H1 (cell line): Measurements from ENCODE around the gene CHAT. TPM values are rescaled to one million over a fixed set of nuclear protein-coding genes. Genes with fewer than 3 reads are reported as not detected.

ENCODE experiments used
- CTCF ChIA-PET: fragments of 300-600 bp; sonication (Branson Sonifier 250); formaldehyde crosslinking; loops from one replicate; lab custom pipeline; 2021; ENCODE audit not compliant: partially characterized antibody; lab: Charles Lee
- POLR2A ChIA-PET: fragments of 300-600 bp; sonication (Branson Sonifier 250); formaldehyde crosslinking; loops from one replicate; lab custom pipeline; 2021; ENCODE audit warnings: inconsistent platforms; ENCODE audit not compliant: partially characterized antibody; lab: Charles Lee
- DNase-seq, 2 experiments: peaks; one replicate each; pipeline versions ENCODE4 v3.0.0 to v3.0.0-alpha.2; 2010 to 2022; ENCODE audit warnings: low spot score in 2 of 2, low read depth in 1 of 2, mixed read lengths in 1 of 2
- FAIRE-seq: peaks from 2 replicates; lab custom pipeline; 2011; peaks lifted over from hg19 to GRCh38; lab: Jason Lieb, UNC
- H2AFZ ChIP-seq: 2 replicates; pipeline ENCODE4 v1.8.1; 2012; ENCODE audit warnings: low read length, inconsistent platforms
- H2AK5ac ChIP-seq: 2 replicates; pipeline ENCODE4 v1.6.1; 2013; ENCODE audit warnings: low read depth, low read length
- H2BK120ac ChIP-seq: replicated peaks from 2 replicates; pipeline ENCODE3; 2013; ENCODE audit warnings: low read depth, low read length, inconsistent platforms
- H2BK12ac ChIP-seq: 2 replicates; pipeline ENCODE4 v1.6.1; 2013; ENCODE audit warnings: low read depth, low read length
- H2BK15ac ChIP-seq: 2 replicates; pipeline ENCODE4 v1.6.1; 2013; ENCODE audit warnings: low read length
- H2BK20ac ChIP-seq: 2 replicates; pipeline ENCODE4 v1.6.1; 2013; ENCODE audit warnings: low read length
- H2BK5ac ChIP-seq: 2 replicates; pipeline ENCODE4 v1.6.1; 2013; ENCODE audit warnings: low read depth, low read length
- H3K14ac ChIP-seq: 2 replicates; pipeline ENCODE4 v1.6.1; 2013; ENCODE audit warnings: inconsistent platforms; ENCODE audit not compliant: insufficient read length
- H3K18ac ChIP-seq: 2 replicates; pipeline ENCODE4 v1.6.1; 2013; ENCODE audit warnings: low read length; ENCODE audit errors: extremely low read depth
- H3K23ac ChIP-seq: 2 replicates; pipeline ENCODE4 v1.6.1; 2013; ENCODE audit warnings: inconsistent platforms; ENCODE audit not compliant: insufficient read length
- H3K23me2 ChIP-seq: 2 replicates; pipeline ENCODE4 v1.6.1; 2013; ENCODE audit warnings: low read depth, low read length
- H3K27ac ChIP-seq: 2 replicates; pipeline ENCODE4 v1.6.1; 2011; ENCODE audit warnings: low read depth, low read length, inconsistent platforms
- H3K27me3 ChIP-seq, 4 experiments: replicated peaks in 1 of 4; 1 replicate in 1 of 4; 2 replicates in 3 of 4; pipeline versions ENCODE4 v1.6.1 to v1.8.1; 2011 to 2013; ENCODE audit warnings: low read length in 3 of 4, mild to moderate bottlenecking in 3 of 4, inconsistent platforms in 2 of 4, mixed read lengths in 2 of 4, moderate library complexity in 1 of 4; ENCODE audit not compliant: control insufficient read depth in 3 of 4, insufficient read depth in 3 of 4; ENCODE audit errors: extremely low read depth in 1 of 4
- H3K36me3 ChIP-seq, 4 experiments: 2 replicates each; pipeline versions ENCODE4 v1.6.1 to v1.8.1; 2011 to 2013; ENCODE audit warnings: mild to moderate bottlenecking in 4 of 4, low read length in 3 of 4, moderate library complexity in 2 of 4, control low read depth in 1 of 4, inconsistent platforms in 1 of 4; ENCODE audit not compliant: insufficient read depth in 4 of 4, control insufficient read depth in 2 of 4
- H3K4ac ChIP-seq: replicated peaks from 2 replicates; pipeline ENCODE3; 2013; ENCODE audit warnings: low read length, low read depth, mixed read lengths, inconsistent platforms; ENCODE audit not compliant: insufficient read length
- H3K4me1 ChIP-seq, 4 experiments: replicated peaks in 1 of 4; 1 replicate in 1 of 4; 2 replicates in 3 of 4; pipeline versions ENCODE4 v1.6.1 to v1.8.1; 2011 to 2013; ENCODE audit warnings: low read length in 3 of 4, inconsistent platforms in 2 of 4, mixed read lengths in 1 of 4; ENCODE audit not compliant: insufficient read depth in 4 of 4, control insufficient read depth in 3 of 4
- H3K4me2 ChIP-seq, 2 experiments: 2 replicates each; pipeline versions ENCODE4 v1.6.1 to v1.8.1; 2011 to 2013; ENCODE audit warnings: low read depth in 2 of 2, low read length in 2 of 2, control low read depth in 1 of 2, inconsistent platforms in 1 of 2, mild to moderate bottlenecking in 1 of 2; ENCODE audit not compliant: insufficient read depth in 1 of 2
- H3K4me3 ChIP-seq, 4 experiments: fragments of 200-600, 300-600 bp in 1 of 4; sonication (generic), shearing (Covaris generic), sonication (Bioruptor Twin) in 1 of 4; 2 replicates each; pipeline versions ENCODE4 v1.5.1 to v1.8.1; 2011 to 2016; ENCODE audit warnings: low read length in 4 of 4, low read depth in 3 of 4, control low read depth in 2 of 4, inconsistent platforms in 2 of 4, mild to moderate bottlenecking in 2 of 4, mixed read lengths in 1 of 4, moderate library complexity in 1 of 4; ENCODE audit not compliant: insufficient read depth in 2 of 4; ENCODE audit errors: extremely low read depth in 1 of 4
- H3K56ac ChIP-seq: replicated peaks from 2 replicates; pipeline ENCODE3; 2013; ENCODE audit warnings: low read depth, mild to moderate bottlenecking, mixed read lengths, low read length, inconsistent platforms; ENCODE audit not compliant: insufficient read length
- H3K79me1 ChIP-seq: 2 replicates; pipeline ENCODE4 v1.6.1; 2013; ENCODE audit warnings: low read depth, low read length, control low read depth
- H3K79me2 ChIP-seq, 2 experiments: 2 replicates each; pipeline versions ENCODE4 v1.6.1 to v1.8.1; 2012 to 2013; ENCODE audit warnings: low read length in 2 of 2, mild to moderate bottlenecking in 2 of 2, inconsistent platforms in 1 of 2; ENCODE audit not compliant: insufficient read depth in 2 of 2, control insufficient read depth in 1 of 2
- H3K9ac ChIP-seq, 4 experiments: replicated peaks in 1 of 4; 1 replicate in 1 of 4; 2 replicates in 3 of 4; pipeline versions ENCODE4 v1.6.1 to v1.8.1; 2011 to 2013; ENCODE audit warnings: low read depth in 3 of 4, low read length in 3 of 4, control low read depth in 2 of 4, mild to moderate bottlenecking in 2 of 4, moderate library complexity in 2 of 4, inconsistent platforms in 1 of 4; ENCODE audit errors: extremely low read depth in 1 of 4
- H3K9me3 ChIP-seq, 2 experiments: 2 replicates each; pipeline versions ENCODE4 v1.6.1 to v1.8.1; 2012 to 2013; ENCODE audit warnings: mild to moderate bottlenecking in 2 of 2, moderate library complexity in 2 of 2, control low read depth in 1 of 2, inconsistent platforms in 1 of 2, low read depth in 1 of 2, low read length in 1 of 2, mixed read lengths in 1 of 2; ENCODE audit not compliant: insufficient read depth in 2 of 2
- H4K20me1 ChIP-seq, 2 experiments: replicated peaks in 1 of 2; 2 replicates each; pipeline versions ENCODE3 to v1.8.1; 2011 to 2013; ENCODE audit warnings: inconsistent platforms in 2 of 2, low read length in 2 of 2, mild to moderate bottlenecking in 1 of 2; ENCODE audit not compliant: insufficient read depth in 2 of 2, control insufficient read depth in 1 of 2
- H4K5ac ChIP-seq: 2 replicates; pipeline ENCODE4 v1.6.1; 2013; ENCODE audit warnings: low read length, low read depth, mixed read lengths, inconsistent platforms; ENCODE audit not compliant: insufficient read length
- H4K8ac ChIP-seq: 2 replicates; pipeline ENCODE4 v1.8.0; 2013; ENCODE audit warnings: mild to moderate bottlenecking, moderate library complexity, low read length, inconsistent platforms; ENCODE audit not compliant: insufficient read depth; ENCODE audit errors: extremely low read depth
- H4K91ac ChIP-seq: replicated peaks from 2 replicates; pipeline ENCODE3; 2013; ENCODE audit warnings: low read length, mixed read lengths, inconsistent platforms; ENCODE audit not compliant: insufficient read length
- CBX8 ChIP-seq: fragments of 300-800, 300-1000 bp; sonication (generic); IDR thresholded peaks from 2 replicates; pipeline ENCODE4 v1.7.1; 2016; ENCODE audit warnings: low read depth, low read length, borderline replicate concordance
- JUND ChIP-seq: IDR thresholded peaks from 2 replicates; pipeline ENCODE4 v1.6.1; 2011; ENCODE audit warnings: mild to moderate bottlenecking, improper control_type of control experiment, low read length
- MAFK ChIP-seq: IDR thresholded peaks from 2 replicates; pipeline ENCODE4 v1.6.1; 2012; ENCODE audit warnings: low read depth, mild to moderate bottlenecking, improper control_type of control experiment, low read length
- SP4 ChIP-seq: IDR thresholded peaks from 2 replicates; pipeline ENCODE4 v1.6.1; 2012; ENCODE audit warnings: low read length, inconsistent platforms
- TEAD4 ChIP-seq: IDR thresholded peaks from 2 replicates; pipeline ENCODE4 v1.6.1; 2012; ENCODE audit warnings: low read depth, low read length, inconsistent platforms, mixed read lengths
- WGBS, 2 experiments: shearing (Covaris generic) in 1 of 2; methylation state at CpG; one replicate each; pipeline versions ENCODE4 v1.1.6 to v1.1.7; 2013 to 2015; ENCODE audit warnings: low lambda C conversion rate in 2 of 2, mixed read lengths in 2 of 2, inconsistent platforms in 1 of 2, low coverage in 1 of 2, missing lambda C conversion rate in 1 of 2; ENCODE audit not compliant: insufficient replicate concordance in 2 of 2, insufficient coverage in 1 of 2, insufficient read length in 1 of 2; ENCODE audit errors: extremely low coverage in 1 of 2, missing lambda C conversion rate in 1 of 2; 5-methylcytosine and 5-hydroxymethylcytosine counted together
- polyA plus RNA-seq, 7 experiments: library from polyadenylated mRNA; depleted of rRNA in 3 of 7; stranded (reverse) in 5 of 7; unstranded in 2 of 7; fragments of >200 nt in 5 of 7; fragments of 200-250 nt in 2 of 7; gene quantifications; 1 replicate in 5 of 7; 2 replicates in 1 of 7; 4 replicates in 1 of 7; pipeline versions ENCODE4 v1.2.1 to v1.2.3, GENCODE V29; 2011 to 2013; ENCODE audit warnings: missing spikeins in 2 of 7, mixed read lengths in 2 of 7
- total RNA-seq: library from RNA; stranded (reverse); fragmentation: NEBNext Ultra II Directional; extraction: Animal tissue kit (Norgen Biotek cat#: 25700); gene quantifications from 2 replicates; pipeline ENCODE4 v1.2.1, GENCODE V29; 2021

The CHAT gene
- total and polyA plus RNA-seq, 2 of the 8 experiments (the other 6 are each of a cell fraction or from before 2014, with no cell fraction given): not detected

DNA sequence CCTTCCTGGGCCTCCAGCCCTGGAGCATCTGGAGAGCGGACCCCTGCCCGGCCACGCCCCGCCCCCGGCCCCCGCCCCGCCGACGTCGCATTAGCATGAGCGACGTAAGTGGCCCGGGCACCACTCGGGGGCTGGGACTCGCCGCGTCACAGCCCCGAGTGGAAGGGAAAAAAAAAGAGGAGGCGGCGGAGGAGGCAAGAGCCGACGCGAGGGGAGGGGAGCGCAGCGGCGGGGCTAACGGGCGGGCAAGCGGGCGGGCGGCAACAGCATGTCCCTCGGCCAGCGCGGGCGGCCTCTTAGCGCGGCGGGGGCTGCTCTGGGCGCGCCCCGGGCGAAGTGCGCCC, 3.8 kb upstream of the CHAT start, which contains the start of gene SLC18A3:
TSS of gene SLC18A3 (plus strand) at position 197 of the 344 bp plus-strand sequence. CDS start 431 bp downstream, outside the sequence.
- H3K23ac ChIP-seq: no peak within 1 kb of the TSS
- peaks cover 82 to 93% (median 91%) of the 10 kb centered on the region in 4 experiments for H3K27me3 ChIP-seq
- H3K4me1 ChIP-seq: peaks cover 0 to 47% (median 29%) of the 10 kb centered on the region in 4 experiments; a peak in 6 of 7 replicates
- H3K4me3 ChIP-seq: peak within 1 kb of the TSS; percentile 44 to 72 (median 52)
- ChIA-PET POLR2A (interaction anchor here (1.0 to 1.3 kb wide), 2 partner anchors 81 to 215 kb away, joined by 3 read pairs; no protein-coding TSS in a partner anchor), CTCF (interaction anchor here (0.7 to 2.3 kb wide), 5 partner anchors 9 to 201 kb away, joined by 3 to 9 read pairs (median 5); no protein-coding TSS in a partner anchor)
- no peak within 1 kb of the TSS for H3K27ac ChIP-seq
- no peak within 1 kb of the TSS for H2BK5ac ChIP-seq
- no peak within 1 kb of the TSS for H3K56ac ChIP-seq
- peaks cover 0 to 6% (median 0%) of the 10 kb centered on the region in 4 experiments; a peak in 1 of 8 replicates for H3K36me3 ChIP-seq
- H2AK5ac ChIP-seq: no peak within 1 kb of the TSS
- FAIRE-seq (no peak), DNase-seq (no peak)
- no peak within 1 kb of the TSS; the same call in 1 of the 2 replicates for H2AFZ ChIP-seq
- H2BK20ac ChIP-seq: no peak within 1 kb of the TSS
- no peak within 1 kb of the TSS for H3K9ac ChIP-seq
- 0 out of 2 replicates have a peak within 1 kb of the TSS, but pooled peaks have one; percentile 9 for H2BK12ac ChIP-seq
- peak within 1 kb of the TSS; percentile 71 to 92 for H3K4me2 ChIP-seq
- no peak within 1 kb of the TSS for H4K91ac ChIP-seq
- H4K5ac ChIP-seq: no peak within 1 kb of the TSS
- H3K79me2 ChIP-seq: no peaks in the 10 kb centered on the region
- no peak within 1 kb of the TSS for H2BK15ac ChIP-seq
- no peak within 1 kb of the TSS for H2BK120ac ChIP-seq
- TF ChIP-seq JUND (no peak), SP4 (no peak), MAFK (no peak), CBX8 (no peak), TEAD4 (no peak)
- H3K18ac ChIP-seq: no peak within 1 kb of the TSS
- 2% methylated on average over 9 of the region's 43 CpGs; no CpG with 5 or more reads in 1 of the 2 experiments for WGBS, 2 experiments
- no peak within 1 kb of the TSS for H3K4ac ChIP-seq
- H4K20me1 ChIP-seq: peaks cover 16 to 45% of the 10 kb centered on the region in 2 experiments
- H3K79me1 ChIP-seq: no peaks in the 10 kb centered on the region
- H3K23me2 ChIP-seq: peaks cover 16% of the 10 kb centered on the region; the same call in 1 of the 2 replicates
- H4K8ac ChIP-seq: peak within 1 kb of the TSS; percentile 47; the same call in 1 of the 2 replicates
- H3K9me3 ChIP-seq: no peaks in the 10 kb centered on the region; a peak in 1 of 4 replicates
- no peak within 1 kb of the TSS for H3K14ac ChIP-seq
